GM12878 (cell line): ENCODE measurements around the gene PRKAG3.

ENCODE experiments used
- ELK1 ChIP-seq: IDR thresholded peaks from 2 replicates; pipeline ENCODE4 v1.6.1; 2012; ENCODE audit warnings: low read depth, low read length, improper control_type of control experiment
- HDGF ChIP-seq: fragments of 450-650 bp; IDR thresholded peaks from 2 replicates; pipeline ENCODE4 v1.6.1; 2016; ENCODE audit warnings: antibody characterized with exemption
- NR2C1 ChIP-seq: fragments of 450-650 bp; IDR thresholded peaks from 2 replicates; pipeline ENCODE4 v1.6.1; 2017; ENCODE audit warnings: antibody characterized with exemption, mild to moderate bottlenecking, moderate library complexity
- POLR2A ChIP-seq: IDR thresholded peaks from 2 replicates; pipeline ENCODE4 v1.6.1; 2011; ENCODE audit warnings: low read depth, mild to moderate bottlenecking, low read length
- SIN3A ChIP-seq: IDR thresholded peaks from 2 replicates; pipeline ENCODE4 v1.6.1; 2012; ENCODE audit warnings: low read depth, low read length, improper control_type of control experiment
- TARDBP ChIP-seq: IDR thresholded peaks from 2 replicates; pipeline ENCODE4 v1.6.1; 2016; ENCODE audit warnings: borderline replicate concordance
- TF ChIP-seq, protein P1 (sequence below), 3 experiments: IDR thresholded peaks in 2 of 3; conservative IDR thresholded peaks in 1 of 3; 2 replicates each; pipeline ENCODE4 v1.5.1; 2011; ENCODE audit warnings: low read depth in 3 of 3, low read length in 3 of 3, mild to moderate bottlenecking in 3 of 3, control low read depth in 2 of 3, moderate library complexity in 2 of 3, inconsistent platforms in 1 of 3, mixed read lengths in 1 of 3; ENCODE audit not compliant: control insufficient read depth in 2 of 3, insufficient read depth in 1 of 3; ENCODE audit errors: extremely low read depth in 1 of 3

- TF ChIP-seq ELK1 (no peak), SIN3A (no peak), POLR2A (no peak), TARDBP (no peak), NR2C1 (no peak), HDGF (no peak)
- TF ChIP-seq, protein P1, sequence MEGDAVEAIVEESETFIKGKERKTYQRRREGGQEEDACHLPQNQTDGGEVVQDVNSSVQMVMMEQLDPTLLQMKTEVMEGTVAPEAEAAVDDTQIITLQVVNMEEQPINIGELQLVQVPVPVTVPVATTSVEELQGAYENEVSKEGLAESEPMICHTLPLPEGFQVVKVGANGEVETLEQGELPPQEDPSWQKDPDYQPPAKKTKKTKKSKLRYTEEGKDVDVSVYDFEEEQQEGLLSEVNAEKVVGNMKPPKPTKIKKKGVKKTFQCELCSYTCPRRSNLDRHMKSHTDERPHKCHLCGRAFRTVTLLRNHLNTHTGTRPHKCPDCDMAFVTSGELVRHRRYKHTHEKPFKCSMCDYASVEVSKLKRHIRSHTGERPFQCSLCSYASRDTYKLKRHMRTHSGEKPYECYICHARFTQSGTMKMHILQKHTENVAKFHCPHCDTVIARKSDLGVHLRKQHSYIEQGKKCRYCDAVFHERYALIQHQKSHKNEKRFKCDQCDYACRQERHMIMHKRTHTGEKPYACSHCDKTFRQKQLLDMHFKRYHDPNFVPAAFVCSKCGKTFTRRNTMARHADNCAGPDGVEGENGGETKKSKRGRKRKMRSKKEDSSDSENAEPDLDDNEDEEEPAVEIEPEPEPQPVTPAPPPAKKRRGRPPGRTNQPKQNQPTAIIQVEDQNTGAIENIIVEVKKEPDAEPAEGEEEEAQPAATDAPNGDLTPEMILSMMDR (IDR thresholded peaks at IDR 0.05 in 2 of 3, conservative IDR thresholded peaks at IDR 0.05 in 1 of 3; ENCODE audit: control insufficient read depth in 2 of 3, extremely low read depth in 1 of 3, insufficient read depth in 1 of 3, low read depth in 3 of 3, low read length in 3 of 3), result no peak
Measured at GRCh38 chr2:218858671-218859555, 27.3 kb upstream of the PRKAG3 start.
